GM12801 (cell line): Measurements from ENCODE around the gene OLFML1.

Experiments used
- TF ChIP-seq, protein P1 (sequence below): IDR thresholded peaks from one replicate; pipeline ENCODE4 v1.5.1; 2011; ENCODE audit warnings: control low read depth; ENCODE audit not compliant: insufficient read length; ENCODE audit errors: extremely low read depth

Gene OLFML1

DNA sequence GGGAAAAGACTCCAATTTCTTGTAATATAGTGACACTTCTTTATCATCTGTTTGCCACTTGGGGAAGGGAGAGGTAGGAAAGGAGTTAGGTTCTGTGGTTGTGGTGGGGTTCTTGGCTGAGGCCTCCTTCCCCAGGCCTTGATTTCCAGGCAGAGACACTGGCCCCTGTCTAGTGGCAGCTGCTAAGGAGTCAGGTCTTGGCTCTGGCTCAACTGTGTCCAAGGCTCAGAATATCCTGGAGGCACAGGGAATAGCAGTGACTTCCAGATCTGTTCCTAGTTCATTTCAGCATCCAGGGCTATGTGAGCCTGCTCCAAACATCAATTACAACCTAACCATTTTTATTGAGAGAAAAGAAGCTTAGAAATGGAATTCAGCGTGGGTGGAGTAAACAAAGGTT is 58.0 kb downstream of the OLFML1 start:
- TF ChIP-seq, protein P1, sequence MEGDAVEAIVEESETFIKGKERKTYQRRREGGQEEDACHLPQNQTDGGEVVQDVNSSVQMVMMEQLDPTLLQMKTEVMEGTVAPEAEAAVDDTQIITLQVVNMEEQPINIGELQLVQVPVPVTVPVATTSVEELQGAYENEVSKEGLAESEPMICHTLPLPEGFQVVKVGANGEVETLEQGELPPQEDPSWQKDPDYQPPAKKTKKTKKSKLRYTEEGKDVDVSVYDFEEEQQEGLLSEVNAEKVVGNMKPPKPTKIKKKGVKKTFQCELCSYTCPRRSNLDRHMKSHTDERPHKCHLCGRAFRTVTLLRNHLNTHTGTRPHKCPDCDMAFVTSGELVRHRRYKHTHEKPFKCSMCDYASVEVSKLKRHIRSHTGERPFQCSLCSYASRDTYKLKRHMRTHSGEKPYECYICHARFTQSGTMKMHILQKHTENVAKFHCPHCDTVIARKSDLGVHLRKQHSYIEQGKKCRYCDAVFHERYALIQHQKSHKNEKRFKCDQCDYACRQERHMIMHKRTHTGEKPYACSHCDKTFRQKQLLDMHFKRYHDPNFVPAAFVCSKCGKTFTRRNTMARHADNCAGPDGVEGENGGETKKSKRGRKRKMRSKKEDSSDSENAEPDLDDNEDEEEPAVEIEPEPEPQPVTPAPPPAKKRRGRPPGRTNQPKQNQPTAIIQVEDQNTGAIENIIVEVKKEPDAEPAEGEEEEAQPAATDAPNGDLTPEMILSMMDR, result no peak

DNA sequence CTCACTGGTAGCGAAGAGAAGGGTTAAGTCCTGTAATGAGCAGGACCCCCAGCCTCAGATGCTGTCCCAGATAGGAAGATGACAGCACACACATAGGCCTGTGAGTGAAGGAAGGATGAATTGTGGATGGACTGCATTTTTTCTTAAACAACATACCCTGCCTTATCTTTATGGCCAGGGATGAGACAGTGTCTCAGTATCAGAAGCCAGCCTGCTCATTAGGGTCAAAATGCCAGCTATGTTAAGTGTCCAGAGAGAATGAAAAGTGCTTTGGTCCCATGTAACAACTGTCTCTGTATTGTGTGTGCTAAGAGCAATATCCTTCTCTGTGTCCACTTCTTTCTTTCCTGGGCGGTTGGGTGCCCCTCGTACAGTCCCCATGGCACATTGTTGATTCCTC is 58.7 kb downstream of the OLFML1 start:
- TF ChIP-seq, protein P1, result no peak

DNA sequence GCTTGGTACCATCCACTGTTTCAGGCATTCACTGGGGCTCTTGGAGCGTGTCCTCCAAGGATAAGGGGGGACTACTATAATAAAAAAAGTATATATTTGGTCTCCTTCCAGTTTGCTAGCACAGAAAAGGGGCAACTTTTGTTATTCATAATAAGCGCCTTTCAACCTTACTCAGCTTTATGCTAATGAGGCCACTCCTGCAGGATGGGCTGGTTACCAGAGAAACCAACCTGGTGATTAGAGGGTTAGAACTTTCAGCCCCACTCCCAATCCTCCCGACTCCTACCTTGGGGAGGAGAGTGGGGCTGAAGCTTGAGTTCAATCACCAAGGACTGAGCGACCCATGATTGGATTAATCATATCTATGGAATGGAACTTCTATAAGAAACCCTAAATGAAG is 60.3 kb downstream of the OLFML1 start:
- TF ChIP-seq, protein P1, result no peak

DNA sequence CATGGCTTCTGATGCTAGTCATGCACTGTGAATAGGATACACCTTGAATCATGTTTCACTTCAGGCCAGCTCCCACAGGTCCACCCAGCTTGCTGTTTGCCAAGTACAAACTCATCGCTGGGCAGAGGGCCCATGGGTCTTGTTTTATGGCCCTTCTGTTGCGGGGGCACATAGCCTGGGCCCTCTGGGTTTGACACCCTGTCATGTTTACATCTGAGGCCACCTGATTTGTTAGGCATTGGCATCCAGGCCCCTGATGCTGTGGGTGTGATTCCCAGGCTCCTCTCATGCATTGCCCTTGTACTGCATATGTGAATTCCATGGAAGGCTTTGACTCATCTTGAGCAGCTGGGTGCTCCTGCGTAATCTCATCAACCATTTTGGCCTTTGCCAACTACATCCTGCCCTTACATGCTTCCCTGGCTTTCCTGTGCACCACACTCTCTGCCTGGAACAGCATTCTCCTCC is 61.1 kb downstream of the OLFML1 start:
- TF ChIP-seq, protein P1, result no peak

DNA sequence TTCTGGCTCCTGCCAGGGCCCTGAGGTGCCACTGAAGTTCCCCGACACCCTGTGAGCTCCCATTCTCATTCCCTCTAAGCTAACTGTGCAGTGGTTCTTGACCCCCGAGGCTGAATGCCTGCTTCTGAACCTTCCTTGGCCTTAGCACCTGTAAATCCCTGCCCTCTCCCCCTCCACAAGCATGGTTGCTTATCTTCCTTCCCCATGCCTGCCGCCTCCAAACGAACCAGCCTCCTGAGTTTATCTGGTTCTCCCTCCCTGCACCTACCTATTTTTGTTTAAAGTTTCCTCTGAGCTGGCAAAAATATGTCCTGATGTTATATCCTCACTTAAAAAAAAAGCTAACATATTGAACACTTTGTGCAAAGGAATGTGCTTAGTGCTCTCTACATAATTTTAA is 62.4 kb downstream of the OLFML1 start:
- TF ChIP-seq, protein P1, result no peak

DNA sequence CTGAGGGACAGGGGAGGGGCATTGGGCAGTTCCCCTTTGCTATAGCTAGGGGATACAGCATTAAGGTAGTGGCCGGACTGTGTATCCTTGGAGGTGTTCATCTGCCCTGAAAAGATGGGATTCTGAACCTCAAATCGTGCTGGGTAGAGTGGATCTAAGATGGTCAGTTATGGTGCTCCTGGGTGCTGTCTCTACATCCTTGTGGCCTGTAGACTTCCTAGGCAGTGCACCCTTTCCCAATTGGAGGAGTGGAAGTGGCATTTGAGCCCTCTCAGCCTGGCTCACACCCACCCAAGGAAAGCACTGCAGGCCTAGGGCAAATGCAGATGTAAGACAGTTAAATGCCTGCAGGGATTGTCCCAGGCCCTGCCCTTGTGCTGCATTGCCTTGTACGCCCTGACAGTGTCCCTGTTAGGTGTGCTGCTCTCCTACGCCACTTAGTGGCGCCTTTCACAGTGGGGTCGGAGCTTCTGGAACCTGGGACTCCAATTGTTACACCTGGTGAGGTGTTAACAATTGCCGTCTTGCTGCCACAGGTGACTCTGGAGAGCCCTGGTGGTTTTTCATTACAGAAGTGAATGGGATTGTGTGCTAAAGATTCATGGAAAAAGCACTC is 63.5 kb downstream of the OLFML1 start:
- TF ChIP-seq, protein P1, result no peak

DNA sequence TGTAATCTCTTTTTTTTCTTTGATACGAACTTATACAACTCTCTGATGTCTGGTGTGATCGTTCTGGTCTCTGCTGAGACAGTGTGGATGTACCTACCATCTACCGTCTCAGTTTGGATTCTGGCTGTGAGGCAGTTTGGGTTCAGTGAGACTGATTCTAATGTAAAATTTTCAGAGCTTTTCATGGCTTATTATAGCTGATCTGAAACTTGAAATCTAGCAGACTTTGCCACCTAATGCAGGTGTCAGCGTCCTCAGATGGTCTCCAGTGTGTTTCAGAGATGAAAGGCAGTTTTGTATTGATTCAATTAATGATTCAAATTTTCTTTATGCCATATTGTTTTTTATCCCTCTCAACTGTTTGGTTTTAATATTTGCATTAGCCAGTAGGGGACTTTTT is 64.4 kb downstream of the OLFML1 start:
- TF ChIP-seq, protein P1, result no peak
